ENCODE results near the gene UAP1L1. TPM values are rescaled to one million over a fixed set of nuclear protein-coding genes. Genes with fewer than 3 reads are reported as not detected.

The UAP1L1 gene
- total and polyA plus RNA-seq, 2 of the 8 experiments (the other 6 are each of a cell fraction or from before 2014, with no cell fraction given) = 2.0 to 5.4 TPM

DNA sequence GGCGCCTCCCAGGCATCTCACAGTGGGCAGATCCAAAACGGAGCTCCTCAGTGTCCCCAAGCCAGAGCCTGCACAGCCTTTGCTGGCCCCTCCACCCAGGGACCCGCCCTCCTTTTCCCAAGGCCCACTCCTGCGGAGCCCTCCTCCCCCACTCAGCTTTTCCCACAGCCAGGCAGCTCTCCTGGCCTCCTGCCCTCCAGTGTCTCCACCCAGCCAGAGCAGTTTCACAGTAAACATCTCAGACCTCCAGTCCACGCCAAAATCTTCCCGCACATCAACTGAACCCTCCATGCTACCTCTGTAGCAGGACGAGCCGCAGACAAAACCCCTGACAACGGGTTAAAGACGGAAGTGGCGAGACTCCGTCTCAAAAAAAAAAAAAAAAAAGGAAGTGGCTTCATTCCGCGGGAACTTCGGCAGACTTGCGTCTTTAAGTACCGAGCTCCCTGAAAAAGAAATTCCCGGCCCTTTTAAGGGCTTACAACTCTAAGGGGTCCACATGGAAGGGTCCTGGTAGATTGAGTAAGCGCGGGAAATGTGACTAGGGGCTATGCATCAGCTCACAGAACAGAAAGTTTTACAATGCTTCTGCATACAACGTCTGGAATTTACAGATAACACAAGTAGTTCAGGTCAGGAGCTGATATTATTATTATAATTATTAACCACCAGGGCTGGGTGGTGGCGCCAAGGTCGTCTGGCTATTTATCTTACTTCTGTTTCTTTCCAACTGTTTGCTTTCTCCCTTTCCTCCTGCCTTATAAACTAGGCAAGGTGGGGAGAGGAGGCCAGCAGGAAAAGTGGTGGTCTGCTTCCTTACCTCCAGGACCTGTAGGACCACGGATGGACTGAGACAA, 50.2 kb downstream of the UAP1L1 start (continued):
- TF ChIP-seq, protein P1, sequence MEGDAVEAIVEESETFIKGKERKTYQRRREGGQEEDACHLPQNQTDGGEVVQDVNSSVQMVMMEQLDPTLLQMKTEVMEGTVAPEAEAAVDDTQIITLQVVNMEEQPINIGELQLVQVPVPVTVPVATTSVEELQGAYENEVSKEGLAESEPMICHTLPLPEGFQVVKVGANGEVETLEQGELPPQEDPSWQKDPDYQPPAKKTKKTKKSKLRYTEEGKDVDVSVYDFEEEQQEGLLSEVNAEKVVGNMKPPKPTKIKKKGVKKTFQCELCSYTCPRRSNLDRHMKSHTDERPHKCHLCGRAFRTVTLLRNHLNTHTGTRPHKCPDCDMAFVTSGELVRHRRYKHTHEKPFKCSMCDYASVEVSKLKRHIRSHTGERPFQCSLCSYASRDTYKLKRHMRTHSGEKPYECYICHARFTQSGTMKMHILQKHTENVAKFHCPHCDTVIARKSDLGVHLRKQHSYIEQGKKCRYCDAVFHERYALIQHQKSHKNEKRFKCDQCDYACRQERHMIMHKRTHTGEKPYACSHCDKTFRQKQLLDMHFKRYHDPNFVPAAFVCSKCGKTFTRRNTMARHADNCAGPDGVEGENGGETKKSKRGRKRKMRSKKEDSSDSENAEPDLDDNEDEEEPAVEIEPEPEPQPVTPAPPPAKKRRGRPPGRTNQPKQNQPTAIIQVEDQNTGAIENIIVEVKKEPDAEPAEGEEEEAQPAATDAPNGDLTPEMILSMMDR (IDR thresholded peaks at IDR 0.05; ENCODE audit: control extremely low read depth in 1 of 3, insufficient read depth in 1 of 3, low read depth in 1 of 3, low read length in 3 of 3) = no peak
- TF ChIP-seq YY1 (IDR thresholded peaks at IDR 0.05; ENCODE audit: low read depth, low read length) (no peak), TBP (IDR thresholded peaks at IDR 0.05; ENCODE audit: low read depth, low read length) (no peak)
